HG03135 (cell line): Measurements from ENCODE around the gene BPIFB3.
"Not testable (repeated sequence)": the region's sequence is repeated elsewhere in the genome, so short reads cannot be mapped to it uniquely, and the experiment has no call there.

Experiments
- ATAC-seq: cut with Tn5 transposase; IDR thresholded peaks from one replicate; pipeline ENCODE4 v1.9.1; 2021; ENCODE audit warnings: mild to moderate bottlenecking, moderate library complexity; ENCODE audit not compliant: unreplicated experiment

BPIFB3 gene

DNA sequence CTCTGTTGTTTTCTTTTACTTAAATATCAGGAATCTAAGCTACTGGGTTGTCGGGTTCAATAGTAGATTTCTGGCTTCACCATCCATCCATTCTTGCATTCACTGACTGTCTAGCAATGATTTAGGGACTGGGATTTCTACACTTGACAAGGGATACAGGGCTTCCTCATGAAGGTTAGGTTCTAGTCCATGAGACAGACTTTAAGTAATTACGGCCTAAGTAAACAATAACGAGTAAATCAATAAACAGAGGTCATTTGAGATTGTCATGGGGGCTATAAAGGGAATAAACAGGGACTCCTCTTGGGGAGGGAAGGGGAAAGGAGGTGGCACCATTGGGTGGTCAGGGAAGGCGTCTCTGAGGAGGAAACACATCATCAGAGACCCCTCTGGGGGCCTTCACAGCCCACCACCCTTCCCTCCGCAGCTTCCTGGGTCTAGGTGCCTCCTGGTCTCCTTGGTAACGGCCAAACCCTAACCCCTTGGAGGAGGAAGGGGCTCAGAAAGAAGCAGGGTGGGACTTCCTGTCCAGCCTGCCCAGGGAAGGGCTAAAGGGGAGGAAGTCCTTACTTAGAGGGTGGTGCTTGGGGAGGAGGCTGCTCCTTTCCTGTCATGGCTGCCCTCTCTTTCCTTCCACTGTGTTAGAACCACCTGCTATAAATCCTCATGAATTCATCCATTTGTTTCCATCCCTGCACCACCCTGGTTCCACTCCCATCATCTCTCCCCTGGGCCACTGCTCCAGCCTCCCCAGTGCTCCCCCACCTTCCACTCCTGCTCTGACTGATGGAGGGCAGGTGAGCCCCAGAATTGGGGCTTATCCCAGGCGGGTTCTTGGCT, 59.1 kb downstream of the BPIFB3 start:
- ATAC-seq = no peak

DNA sequence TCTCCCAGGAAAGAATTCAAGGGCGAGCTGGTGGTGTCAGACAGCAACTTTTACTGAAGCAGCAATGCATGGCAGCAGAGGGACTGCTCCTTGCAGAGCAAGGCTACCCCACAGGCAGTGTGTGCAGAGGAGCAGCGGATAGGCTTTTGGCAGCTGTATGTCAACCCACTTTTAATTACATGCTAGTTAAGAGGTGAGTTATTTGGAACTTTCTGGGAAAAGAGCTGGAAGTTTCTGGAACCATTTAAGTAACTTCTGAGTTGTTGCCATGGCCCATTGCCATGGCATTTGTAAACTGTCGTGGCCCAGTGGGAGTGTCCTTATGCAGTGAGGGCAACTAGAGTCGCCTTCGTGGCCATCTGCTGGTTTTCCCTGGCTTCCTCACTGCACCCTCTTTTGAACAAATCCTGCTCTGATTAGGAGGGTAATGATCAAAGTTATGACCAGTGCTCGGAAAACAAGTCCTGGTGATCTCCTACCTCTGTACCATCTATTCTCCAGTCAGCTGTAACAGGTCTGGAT, 59.7 kb downstream of the BPIFB3 start:
- ATAC-seq = no peak

DNA sequence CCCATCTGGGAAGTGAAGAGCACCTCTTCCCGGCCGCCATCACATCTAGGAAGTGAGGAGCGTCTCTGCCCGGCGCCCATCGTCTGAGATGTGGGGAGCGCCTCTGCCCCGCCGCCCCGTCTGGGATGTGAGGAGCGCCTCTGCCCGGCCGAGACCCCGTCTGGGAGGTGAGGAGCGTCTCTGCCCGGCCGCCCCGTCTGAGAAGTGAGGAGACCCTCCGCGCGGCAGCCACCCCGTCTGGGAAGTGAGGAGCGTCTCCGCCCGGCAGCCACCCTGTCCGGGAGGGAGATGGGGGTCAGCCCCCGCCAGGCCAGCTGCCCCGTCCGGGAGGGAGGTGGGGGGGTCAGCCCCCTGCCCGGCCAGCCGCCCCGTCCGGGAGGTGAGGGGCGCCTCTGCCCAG, 61.8 kb downstream of the BPIFB3 start:
- ATAC-seq = not testable (repeated sequence)

DNA sequence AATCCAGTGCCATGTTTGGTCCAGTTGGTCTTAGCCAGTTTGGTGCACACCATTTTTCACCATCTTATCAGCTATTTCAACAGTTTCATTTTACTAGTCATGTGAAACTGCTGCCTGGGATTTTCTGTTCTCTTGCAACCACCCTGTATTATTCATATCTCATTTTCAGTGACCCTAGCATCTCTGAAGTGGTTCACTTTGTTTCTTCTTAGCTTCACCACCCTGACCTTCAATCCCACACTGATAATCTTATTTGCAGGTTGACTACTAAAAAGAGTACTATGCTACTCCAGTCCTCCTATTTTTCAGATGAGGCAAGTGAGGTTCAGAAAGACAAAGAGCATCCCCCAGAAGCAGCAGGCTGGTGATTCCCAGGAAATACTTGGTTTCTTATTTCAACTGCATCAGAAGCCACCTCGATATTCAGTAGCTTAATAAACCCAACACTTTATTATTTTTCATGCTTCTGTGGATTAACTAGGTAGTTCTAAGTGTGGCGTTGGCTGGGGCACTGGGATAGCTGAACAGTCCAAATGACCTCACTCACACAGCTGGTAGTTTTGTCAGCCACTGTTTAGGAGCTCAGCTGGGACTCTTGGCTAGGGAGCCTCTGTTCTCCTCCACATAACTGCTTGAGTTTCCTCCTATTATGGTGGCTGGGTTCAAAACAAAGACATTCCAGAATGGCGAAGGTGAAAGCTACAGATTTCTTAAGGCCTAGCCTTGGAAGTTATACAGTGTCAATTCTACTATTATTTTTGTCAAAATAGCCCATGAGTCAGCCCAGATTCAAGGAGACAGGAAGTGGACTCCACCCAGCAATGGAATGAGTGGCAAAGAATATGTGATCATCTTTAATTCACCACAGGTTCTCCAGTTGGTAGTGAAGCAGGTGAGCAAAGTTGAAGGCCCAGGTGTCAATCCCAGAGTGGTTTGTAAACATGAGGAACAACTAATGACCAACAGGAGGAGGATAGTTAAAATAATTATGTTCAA, 66.3 kb downstream of the BPIFB3 start:
- no peak for ATAC-seq

DNA sequence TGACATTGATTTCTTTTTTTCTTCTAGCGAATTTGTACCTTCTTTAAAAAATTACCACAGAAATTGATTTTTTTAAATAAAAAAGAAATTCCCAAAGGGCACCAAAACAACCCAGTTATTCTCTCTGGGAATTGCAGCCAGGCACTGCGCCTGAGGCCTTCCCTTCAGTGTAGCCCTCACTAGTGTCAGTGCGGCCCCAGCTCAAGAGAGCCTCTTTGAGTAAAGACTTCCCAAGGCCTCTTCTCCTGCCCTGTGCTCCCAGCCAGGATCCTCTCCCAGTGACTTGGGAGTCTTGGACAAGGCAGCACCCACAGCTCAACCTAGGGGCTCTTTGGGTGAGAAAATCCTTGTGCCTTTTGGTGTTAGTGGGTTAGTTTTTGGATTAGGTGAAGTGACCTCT, 67.2 kb downstream of the BPIFB3 start:
- no peak for ATAC-seq

DNA sequence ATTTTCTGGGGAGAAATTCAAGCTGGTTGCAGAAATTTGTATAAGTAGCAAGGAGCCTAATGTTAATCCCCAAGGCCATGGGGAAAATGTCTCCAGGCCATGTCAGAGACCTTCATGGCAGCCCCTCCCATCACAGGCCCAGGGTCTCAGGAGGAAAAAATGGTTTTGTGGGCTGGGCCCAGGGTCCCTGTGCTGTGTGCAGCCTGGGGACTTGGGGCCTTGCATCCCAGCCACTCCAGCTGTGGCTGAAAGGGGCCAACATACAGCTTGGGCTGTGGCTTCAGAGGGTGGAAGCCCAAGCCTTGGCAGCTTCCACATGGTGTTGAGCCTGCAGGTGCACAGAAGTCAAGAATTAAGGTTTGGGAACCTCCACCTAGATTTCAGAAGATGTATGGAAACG, 68.6 kb downstream of the BPIFB3 start:
- not testable (repeated sequence) for ATAC-seq
